HG03097 (cell line): Measurements from ENCODE around the gene AMN.
"Not testable (repeated sequence)": the region's sequence is repeated elsewhere in the genome, so short reads cannot be mapped to it uniquely, and the experiment has no call there.

Source experiments
- ATAC-seq: cut with Tn5 transposase; IDR thresholded peaks from one replicate; pipeline ENCODE4 v1.9.1; 2021; ENCODE audit not compliant: unreplicated experiment, low FRiP score

The AMN gene

DNA sequence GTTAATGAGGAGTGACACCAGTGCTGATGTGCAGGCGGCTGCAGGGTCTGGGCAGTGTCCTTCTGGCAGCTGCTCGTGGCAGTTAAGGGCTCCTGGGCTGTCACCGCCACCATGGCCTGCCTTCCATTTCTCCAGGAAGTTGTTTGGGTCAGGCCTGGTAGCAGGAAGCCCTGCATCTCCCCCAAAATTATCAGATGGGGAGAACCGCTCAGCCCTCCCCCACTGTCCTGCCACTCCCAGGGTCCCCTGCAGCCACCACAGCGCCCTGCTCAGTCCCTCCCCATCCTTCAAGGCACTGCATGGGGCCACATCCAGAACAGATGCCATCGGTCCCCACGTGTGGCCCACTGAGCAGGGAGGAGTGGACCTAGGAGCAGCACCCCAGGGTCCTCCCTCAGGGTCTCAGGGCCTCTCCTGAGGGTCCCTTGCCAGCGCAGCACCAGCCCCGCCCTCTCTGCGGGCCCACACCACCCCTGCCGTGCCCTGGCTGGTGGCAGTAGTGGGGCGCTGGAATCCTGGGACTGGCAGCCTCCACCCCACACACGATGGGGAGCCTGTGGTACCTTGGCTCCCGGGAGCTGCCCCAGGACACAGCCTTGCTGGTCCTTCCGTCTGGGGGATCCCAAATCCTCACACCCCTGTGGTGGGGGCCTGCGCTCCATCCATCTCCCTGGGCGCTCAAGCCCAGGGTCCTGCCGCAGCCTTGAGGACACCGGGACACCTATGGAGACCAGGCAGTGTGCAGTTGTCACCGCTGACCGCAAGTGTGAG lies 10.3 kb upstream of the AMN start:
- ATAC-seq: no peak

DNA sequence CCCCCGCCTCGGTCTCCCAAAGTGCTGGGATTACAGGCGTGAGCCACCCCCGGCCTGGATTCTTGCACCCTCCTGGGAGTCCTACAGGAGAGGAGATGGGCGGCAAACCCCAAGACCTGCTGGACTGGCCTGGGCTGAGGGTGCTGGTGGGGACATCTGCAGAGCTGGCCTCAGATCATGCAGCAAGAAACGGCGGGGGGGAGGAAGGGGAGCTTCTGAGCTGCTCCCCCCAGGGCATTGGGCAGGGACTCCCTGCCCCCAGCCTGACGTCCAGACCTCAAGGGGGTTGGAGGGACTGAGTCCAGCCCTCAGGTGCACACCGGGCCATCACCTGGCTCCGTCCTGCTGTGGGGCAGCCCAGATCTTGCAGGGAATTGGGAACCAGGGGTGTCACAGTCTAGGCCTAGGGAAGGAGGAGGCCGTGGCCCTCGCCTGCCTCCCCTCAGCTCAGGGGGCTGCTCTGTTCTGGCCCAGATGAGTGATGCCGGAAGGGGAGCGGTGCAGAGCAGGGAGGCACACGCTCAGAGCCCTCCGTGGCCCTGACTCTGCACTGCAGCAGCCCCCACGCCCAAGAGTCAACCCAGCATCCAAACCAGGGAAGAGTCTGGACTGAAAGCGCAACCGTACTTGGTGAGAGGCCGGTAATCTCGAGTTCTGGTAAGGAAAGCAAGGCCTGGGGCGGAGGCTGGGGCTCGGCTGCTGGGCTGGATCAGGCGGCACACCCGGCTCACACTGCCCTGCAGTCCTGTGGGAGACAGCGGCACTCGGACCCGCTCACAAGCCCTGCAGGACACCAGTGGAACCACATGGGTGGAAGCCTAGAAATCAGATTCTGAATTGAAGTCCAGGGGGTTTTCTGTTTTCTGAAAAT lies 8.9 kb upstream of the AMN start:
- ATAC-seq: no peak

DNA sequence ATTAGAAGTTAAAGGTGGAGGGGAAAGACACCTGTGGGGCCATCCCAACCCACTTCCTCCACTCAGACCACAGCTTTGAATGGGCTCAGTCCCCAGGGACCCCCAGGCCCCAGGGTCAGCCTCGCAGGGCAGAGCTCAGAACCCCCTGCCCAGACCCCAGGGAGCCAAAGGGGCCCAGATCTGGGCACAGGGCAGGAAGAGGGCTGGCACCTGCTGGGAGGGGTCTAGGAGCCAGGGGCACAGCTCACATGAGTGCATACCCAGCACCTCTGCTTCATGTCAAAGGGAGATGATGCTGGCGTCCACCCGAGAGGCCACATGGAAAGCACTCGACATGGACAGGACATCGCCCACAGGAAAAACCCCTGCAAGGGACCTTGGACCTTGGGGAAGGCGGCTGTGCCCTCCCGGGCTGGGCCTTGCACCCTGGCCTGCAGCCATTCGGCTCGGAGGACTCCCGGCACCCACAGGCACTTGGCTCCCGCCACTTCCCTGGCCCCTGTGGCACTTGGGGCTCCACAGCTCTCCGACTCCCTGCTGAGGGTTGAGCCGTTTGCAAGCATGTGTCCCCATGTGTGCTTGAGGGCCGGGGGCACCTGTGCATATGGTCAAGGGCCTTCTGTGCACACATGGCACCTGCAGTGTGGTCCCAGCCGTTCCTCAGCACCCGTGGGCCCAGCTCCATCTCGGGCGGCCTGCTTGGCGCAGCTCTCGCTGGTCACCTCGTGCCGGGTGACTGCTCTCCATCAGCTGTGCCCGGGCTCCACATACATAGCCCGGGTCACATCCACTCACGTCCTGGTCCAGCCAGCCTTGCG lies 7.8 kb upstream of the AMN start:
- ATAC-seq: no peak

DNA sequence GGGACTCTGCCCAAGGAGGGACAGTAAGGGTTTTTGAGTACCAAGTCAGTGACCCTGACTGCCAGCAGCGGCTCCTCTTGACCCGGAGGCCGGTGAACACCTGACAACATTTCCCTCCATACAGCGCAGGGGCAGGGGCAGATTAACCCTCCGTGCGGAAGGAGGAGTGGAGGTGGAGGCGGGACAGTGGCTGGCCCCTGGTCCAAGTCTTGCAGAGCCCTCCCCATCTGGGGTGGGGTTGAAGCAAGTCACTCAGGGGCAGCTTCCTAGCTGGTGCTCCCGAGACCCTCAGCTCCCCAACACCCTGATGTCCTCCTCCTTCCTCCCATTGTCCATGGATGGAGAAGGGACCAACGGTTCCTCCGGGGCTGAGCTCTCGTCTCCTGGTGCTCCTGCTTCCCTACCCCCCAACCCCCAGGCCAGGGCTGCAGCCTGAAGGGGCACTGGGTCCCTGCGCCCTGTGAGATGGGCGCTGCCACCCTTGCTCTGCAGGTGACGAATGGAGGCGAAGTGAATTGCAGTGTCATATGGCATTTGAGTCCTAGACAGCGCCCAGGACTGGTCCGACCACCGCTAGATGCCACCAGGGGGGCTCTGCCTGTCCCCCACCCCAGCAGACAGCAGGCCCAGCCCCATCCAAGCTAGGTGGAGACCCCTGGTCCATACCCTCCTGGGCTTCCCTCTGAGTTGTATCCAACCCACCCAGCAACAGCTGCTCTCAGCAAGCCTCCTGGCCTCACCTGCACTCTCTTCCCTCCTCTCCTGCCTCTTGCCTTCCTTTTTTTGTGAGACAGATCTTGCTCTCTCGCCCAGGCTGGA lies 7.0 kb upstream of the AMN start:
- ATAC-seq: no peak

DNA sequence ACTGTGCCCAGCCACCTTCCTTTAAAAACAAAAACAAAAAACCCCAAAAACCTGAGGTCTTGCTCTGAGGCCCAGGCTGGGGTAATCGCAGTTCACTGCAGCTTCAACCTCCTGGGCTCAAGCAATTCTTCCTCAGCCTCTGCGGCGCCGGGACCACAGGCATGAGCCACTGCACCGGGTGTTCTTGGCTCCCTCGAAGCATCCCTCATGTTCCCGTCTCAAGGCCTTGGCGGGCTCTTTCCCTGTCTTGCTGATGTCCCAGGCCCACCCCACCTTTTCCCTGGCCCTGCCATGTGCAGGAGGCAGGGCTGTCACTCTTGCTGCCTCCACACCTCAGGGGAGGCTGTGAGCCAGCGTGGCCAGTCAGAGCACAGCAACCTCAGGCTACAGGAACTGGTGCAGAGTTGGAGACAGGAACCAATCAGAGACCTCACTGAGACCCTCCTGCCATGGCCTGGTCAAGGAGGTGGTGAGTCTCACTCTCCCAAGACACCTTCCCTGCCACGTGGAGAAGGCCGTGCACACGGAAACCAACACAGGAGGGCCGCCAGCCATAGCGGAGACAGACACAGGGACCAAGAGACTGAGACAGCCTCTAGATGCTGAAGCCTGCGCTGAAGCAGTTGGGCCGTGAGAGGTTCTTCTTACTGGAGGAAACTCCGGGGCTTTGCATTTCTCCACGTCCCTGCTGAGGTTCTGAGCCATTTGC lies 6.0 kb upstream of the AMN start:
- ATAC-seq: no peak

DNA sequence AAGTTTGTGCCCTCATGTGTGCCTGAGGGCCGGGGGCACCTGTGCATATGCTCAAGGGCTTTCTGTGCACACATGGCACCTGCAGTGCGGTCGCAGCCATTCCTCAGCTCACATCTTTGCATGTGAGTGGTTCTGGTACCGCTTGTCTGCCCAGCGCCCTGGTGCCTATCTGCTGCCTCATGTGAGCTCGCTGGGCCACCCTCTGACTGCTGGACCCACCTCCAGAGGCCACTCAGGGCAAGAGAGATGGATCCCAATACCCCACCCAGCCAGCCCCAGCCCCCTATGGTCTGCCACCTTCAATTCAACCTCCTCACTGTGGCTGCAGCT lies 5.4 kb upstream of the AMN start:
- ATAC-seq: no peak

DNA sequence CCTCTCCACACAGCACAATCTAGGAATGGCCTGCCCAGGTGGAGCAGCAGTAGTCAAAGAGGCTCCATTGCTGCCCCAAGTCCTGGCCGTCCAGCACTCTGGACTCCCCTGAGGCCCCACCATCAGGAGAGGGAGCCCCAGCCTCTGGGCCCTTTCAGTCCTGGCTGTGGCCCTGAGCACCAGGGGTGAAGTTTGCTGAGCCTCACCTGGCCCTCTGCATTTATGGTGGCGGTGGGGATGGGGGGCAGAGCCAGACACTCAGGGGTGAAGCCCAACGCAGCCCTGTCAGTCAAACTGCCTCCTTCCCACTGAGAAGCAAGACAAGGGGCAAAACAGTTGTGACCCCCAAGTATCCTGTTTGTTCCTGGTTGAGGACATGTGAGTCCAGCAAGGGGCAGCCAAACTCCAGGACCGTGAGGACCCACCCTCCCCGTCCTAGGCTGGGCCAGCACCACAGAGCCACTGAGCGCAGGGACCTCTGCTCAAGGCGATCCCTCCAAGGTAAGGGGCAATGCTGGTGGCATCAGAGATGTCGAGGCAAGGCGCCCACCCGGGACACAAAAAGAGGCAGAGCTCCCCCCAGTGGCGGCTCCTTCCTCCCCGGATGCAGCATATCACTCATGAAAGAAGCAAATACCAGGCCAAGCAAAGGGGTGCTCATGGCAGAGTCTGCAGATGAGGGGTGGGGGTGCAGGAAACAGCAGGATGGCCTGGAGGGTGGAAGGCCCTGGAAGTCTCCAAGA lies 4.8 kb upstream of the AMN start:
- ATAC-seq: no peak

DNA sequence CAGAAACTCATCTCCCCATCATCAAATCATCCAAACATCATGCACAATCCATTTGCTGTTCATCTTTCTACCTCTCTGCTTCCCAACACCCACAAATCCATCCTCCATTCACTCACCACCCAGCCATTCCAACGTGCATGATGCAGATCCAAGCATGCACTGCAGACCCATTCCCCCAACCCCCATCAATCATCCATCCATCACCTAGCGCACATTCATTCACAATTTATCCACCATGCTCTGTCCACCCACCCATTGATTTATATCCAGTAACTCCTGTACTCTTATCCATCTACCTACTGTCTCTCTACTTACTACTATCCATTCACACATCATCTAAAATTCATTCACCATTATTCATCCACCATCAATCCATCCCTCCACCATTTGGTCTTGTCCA lies 4.0 kb upstream of the AMN start:
- ATAC-seq: no peak

DNA sequence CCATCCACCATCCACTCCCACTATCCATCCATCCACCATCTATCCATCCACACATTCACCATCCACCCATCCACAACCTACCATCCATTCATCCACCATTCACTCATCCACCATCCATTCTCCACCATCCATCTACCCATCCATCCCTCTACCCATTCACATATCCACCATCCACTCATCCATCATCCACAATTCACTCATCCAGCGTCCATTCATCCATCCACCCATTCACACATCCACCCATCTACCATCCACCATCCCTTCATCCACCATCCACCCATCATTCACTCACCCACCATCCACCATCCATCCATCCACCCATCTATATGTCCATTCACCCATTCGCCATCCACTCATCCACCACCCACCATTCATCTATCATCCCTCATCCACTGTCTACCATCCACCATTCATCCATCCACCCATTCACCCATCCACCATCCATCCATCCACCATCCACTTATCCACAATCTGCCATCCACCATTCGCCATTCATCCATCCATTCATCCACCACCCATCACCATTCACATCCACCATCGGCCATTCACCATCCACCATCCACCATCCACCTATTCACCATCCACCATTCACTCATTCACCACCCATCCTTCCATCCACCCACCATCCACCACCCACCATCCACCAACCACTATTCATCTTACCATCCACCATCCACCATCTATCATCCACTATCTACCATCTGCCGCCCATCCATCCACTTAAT lies 2.0 kb upstream of the AMN start:
- ATAC-seq: no peak

DNA sequence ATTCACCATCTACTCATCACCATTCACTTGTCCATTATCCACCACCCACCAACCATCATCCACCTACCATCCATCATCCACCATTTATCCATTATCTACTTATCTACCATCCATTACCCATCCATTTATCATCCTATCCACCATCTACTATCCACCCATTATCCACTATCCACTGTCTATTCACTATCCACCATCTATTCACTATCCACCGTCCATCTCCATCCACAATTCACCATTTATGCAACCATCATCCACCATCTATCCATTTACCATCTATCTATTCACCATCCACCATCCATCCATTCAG lies 1.5 kb upstream of the AMN start:
- no peak for ATAC-seq

DNA sequence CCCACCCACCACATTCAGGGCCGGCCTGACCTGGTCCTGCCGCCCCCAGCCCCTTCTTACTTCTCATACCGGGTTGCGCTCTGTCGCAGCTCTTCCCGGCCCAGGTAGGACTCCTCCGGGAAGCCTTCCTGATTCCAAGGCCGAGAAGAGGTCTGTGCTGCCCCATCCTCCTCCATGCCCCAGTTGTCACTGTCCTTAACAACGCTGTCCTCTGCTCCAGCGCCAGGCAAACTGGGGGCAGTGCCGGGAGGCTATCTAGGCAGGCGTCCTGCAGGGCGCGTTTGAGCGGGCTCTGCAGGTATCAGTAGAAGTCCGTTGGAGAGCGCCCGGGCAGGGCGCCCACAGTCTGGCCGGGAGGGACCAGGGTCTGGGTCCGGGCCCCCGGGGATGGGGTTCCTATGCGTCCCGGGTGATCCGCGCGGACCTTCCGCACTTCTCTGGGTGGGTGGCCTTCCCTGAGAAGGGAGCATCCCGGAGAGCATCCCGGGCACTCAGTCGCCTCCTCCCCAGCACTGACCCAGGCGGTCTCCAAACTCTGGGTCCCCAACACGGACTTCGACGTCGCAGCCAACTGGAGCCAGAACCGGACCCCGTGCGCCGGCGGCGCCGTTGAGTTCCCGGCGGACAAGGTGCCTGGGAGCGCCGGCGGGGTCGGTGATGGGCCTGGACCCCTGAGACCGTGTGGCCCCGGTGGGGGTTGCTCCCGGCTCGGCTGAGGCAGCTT lies 900 bp downstream of the AMN start:
- no peak for ATAC-seq

DNA sequence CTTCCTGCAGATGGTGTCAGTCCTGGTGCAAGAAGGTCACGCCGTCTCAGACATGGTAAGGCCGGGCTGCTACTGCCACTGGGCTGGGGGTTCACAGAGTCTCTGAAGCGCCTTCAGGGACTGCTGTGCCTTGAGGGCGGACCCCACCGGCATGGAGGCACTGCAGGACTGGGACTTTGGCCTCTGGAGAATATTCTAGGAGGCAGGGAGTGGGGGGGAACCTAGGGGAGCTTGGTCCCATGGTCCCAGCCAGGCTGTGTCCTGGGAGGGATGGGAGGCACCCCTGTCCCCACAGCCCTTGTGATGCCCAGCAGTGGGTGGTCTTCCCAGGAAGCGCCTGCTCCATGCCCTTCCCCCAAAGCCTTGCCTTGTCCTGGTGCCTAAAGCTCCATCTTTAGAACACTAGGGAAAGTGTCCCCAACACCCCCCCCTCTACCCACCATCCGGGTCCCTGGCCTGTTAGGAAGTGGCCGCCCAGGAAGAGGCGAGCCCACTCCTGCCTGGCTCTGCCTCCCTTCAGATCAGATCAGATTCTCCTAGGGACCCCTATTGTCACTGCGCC lies 1.5 kb downstream of the AMN start:
- no peak for ATAC-seq

DNA sequence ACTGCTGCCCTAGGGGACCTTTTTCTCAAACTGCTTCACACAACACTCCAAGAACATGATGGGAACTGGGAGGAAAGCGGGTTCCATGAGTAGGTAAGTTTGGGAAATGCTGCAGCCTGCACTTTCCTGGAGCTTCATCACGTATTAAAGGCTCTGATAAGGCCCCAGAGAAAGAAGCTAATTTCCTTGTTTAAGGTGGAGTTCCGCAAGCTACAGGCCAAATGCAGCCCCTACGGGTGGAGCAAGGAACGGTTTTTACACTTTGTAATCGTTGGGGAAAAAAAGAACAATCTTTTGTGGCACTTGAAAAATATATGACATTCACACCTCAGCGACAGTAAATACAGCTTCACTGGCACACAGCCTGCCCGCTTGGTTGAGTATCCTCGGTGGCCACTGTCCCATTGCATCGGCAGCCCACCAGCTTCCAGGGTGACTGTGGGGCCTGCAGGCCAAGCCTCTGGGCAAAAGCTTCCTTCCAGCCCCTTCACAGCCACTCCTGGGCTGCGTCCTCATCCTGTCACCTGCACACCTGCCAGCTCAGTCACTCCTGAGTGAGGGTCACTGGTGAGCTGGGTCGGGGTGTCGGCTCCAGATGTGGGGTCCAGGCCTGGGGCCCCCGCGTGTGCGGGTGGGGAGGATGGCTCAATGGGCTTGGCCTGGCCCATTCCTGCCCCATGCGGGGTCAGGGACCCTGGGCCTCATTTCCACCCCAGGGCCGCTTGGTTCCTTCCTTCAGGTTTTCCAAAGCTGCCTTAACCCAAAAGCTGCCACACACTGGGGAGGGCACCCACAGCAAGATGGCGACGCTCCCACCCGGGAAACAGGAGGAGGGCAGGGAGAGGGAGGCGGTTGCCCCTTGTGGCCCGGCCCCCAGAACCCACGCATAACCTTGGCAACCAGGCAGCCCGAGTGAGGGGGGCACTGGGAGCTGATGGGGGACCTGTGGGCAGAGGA lies 2.4 kb downstream of the AMN start:
- no peak for ATAC-seq

DNA sequence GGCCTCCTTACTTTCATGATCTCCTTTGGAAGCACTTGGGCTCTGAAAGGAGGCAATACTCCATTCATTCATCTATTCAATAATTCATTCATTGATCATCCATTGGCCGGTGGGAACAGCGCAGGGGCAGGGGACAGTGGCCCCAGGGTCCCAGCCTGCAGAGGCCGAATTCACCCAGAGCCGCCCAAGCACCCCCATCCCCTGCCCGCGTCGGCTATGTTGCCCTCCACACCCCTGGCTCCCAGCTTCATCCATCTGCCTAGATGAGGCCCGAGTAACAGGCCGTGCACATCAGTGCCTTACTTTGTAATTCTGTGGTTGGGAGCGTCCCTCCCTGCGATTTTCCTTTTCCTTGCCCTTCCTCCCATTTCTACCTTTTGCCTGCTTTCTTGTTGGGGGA lies 3.2 kb downstream of the AMN start:
- ATAC-seq: no peak

DNA sequence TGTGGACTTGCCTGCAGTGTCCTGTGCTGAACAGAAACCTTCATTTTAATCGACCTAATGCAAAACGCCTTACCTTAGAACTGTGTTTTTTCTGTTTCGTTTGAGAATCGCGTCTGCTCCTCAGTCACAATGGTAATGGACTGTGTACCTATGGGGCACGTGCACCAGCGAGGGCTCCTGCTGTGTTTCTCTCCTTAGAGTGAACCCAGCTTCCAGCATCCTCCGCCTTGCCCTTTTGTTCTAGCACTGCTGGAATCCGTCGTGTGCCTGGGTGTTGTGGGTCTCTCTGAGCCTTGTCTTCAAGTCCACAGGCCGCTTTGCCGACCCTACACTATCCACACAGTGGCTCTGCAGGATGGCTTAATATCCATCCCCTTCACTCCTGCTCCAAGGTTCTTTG lies 3.6 kb downstream of the AMN start:
- ATAC-seq: no peak

DNA sequence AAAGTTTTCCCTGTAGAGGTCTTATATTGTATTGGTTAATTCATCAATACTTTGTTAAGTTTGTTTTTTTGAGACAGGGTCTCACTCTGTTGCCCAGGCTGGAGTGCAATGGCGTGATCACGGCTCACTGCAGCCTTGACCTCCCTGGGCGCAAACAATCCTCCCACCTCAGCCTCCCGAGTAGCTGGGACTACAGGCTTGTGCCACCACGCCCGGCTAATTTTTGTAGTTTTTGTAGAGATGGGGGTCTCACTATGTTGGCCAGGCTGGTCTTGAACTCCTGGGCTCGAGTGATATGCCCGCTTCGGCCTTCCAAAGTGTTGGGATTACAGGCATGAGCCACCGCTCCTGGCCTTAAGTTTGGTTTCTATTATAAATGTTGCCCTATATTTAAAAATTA lies 4.4 kb downstream of the AMN start:
- not testable (repeated sequence) for ATAC-seq
